Adrenal gland (tissue), 5 donors: ENCODE data around the gene SIKE1.

Experiments
- POLR2A ChIP-seq, 2 donors: fragments of 450-650 bp; IDR thresholded peaks; one replicate each; pipeline ENCODE4 v1.6.1; 2017; ENCODE audit warnings: antibody characterized with exemption in 2 of 2, mild to moderate bottlenecking in 2 of 2, moderate library complexity in 1 of 2
- TF ChIP-seq, protein P1 (sequence below), 6 experiments: fragments of 450-650 bp in 4 of 6; fragments of 200-600 bp in 2 of 6; sonication (generic) in 1 of 6; IDR thresholded peaks; 1 replicate in 5 of 6; 2 replicates in 1 of 6; pipeline versions ENCODE4 v1.5.1 to v1.8.0; 2016 to 2021; ENCODE audit warnings: antibody characterized with exemption in 6 of 6, mild to moderate bottlenecking in 2 of 6, moderate library complexity in 1 of 6
- donor health status: DM: no; HTN: no; CAD: no.

DNA sequence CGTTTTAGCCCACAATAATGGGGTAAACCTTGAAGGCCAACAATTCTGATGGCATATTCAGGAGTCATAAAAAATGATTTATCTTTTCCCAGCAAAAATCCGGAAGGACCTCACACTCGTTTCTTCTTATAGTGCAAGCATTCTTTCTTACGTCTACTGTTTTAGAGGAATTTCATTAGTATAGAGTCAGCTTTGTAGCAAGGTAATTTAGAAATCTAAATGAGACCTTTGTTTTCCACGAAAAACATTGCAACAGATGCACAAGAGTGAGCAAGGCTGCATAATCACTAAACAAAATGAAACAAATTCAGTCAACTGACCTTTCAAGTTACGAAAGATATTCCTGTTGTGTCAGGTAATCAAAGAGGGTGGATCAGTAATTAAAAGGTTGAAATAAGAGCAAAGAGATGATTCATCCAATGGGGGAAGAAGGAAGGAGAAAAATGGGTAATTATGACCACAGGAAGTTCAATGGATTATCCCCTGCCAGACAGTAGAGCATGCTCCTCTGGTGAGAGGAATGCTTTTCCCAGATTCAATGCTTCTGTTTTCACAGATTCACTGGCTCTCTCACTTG is 22.1 kb downstream of the SIKE1 start:
- no peak for TF ChIP-seq POLR2A (IDR thresholded peaks at IDR 0.05)
- TF ChIP-seq, protein P1, sequence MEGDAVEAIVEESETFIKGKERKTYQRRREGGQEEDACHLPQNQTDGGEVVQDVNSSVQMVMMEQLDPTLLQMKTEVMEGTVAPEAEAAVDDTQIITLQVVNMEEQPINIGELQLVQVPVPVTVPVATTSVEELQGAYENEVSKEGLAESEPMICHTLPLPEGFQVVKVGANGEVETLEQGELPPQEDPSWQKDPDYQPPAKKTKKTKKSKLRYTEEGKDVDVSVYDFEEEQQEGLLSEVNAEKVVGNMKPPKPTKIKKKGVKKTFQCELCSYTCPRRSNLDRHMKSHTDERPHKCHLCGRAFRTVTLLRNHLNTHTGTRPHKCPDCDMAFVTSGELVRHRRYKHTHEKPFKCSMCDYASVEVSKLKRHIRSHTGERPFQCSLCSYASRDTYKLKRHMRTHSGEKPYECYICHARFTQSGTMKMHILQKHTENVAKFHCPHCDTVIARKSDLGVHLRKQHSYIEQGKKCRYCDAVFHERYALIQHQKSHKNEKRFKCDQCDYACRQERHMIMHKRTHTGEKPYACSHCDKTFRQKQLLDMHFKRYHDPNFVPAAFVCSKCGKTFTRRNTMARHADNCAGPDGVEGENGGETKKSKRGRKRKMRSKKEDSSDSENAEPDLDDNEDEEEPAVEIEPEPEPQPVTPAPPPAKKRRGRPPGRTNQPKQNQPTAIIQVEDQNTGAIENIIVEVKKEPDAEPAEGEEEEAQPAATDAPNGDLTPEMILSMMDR (IDR thresholded peaks at IDR 0.05) = no peak
